RWPE1 (cell line): Measurements from ENCODE around the gene BAHCC1.

Source experiments
- CTCF ChIA-PET: fragments of 350-600 bp; sonication (Branson Sonifier 250); formaldehyde crosslinking; extraction: SDS; loops from one replicate; lab custom pipeline; 2021; lab: Yijun Ruan, JAX
- POLR2A ChIA-PET: fragments of 400-600 bp; formaldehyde crosslinking; extraction: SDS; loops from one replicate; lab custom pipeline; 2020; ENCODE audit warnings: antibody characterized with exemption; ENCODE audit not compliant: low non-redundant PET; lab: Yijun Ruan, JAX
- DNase-seq: peaks from one replicate; pipeline ENCODE4 v3.0.0; 2012; ENCODE audit warnings: low spot score
- H3K27ac ChIP-seq: fragments of 450-650 bp; 2 replicates; pipeline ENCODE4 v1.5.1; 2017
- CTCF ChIP-seq: fragments of 450-650 bp; conservative IDR thresholded peaks from 2 replicates; pipeline ENCODE4 v1.5.1; 2017; ENCODE audit warnings: low read depth, mild to moderate bottlenecking

BAHCC1 gene

GRCh38 chr17:81394921-81395599 lies at the start of gene BAHCC1:
Gene BAHCC1, plus strand, starts transcription at chr17:81395457. Its CDS starts 4,283 bp downstream, at chr17:81399740.
- POLR2A ChIA-PET: interaction anchor here (0.9 to 1.2 kb wide), 3 partner anchors 21 to 92 kb away, joined by 3 read pairs; no protein-coding TSS in a partner anchor
- peak within 1 kb of the TSS; percentile 94 for H3K27ac ChIP-seq
- peak; percentile 98 for DNase-seq
- CTCF ChIA-PET: interaction anchor here (0.6 to 1.4 kb wide), 4 partner anchors 89 to 633 kb away, joined by 3 to 6 read pairs (median 4); no protein-coding TSS in a partner anchor
- TF ChIP-seq CTCF: no peak

GRCh38 chr17:81346090-81346907 lies 49.0 kb upstream of the BAHCC1 start:
- CTCF ChIA-PET: no interaction called here
- no peak for TF ChIP-seq CTCF
- peak; percentile 95 for DNase-seq
- H3K27ac ChIP-seq: peak overlapping the region; percentile 99
- POLR2A ChIA-PET: interaction anchor here (0.6 to 1.0 kb wide), 2 partner anchors 14 to 51 kb away, joined by 4 to 7 read pairs; no protein-coding TSS in a partner anchor

GRCh38 chr17:81346908-81347349 lies 48.3 kb upstream of the BAHCC1 start:
- peak overlapping the region; percentile 99 for H3K27ac ChIP-seq
- no peak for TF ChIP-seq CTCF
- no peak for DNase-seq
- ChIA-PET CTCF (no interaction called here), POLR2A (interaction anchor here (0.6 kb wide), 1 partner anchor 13 kb away, joined by 4 read pairs; no protein-coding TSS in a partner anchor)

- H3K27ac ChIP-seq: peak overlapping the region; percentile 99
- no peak for DNase-seq
- no peak for TF ChIP-seq CTCF
- POLR2A ChIA-PET: no interaction called here
- CTCF ChIA-PET: no interaction called here
These were observed 47.8 kb upstream of the BAHCC1 start for GRCh38 chr17:81347437-81347836.

GRCh38 chr17:81348097-81349055 lies 46.9 kb upstream of the BAHCC1 start:
- no peak for DNase-seq
- TF ChIP-seq CTCF: no peak
- ChIA-PET CTCF (no interaction called here), POLR2A (no interaction called here)
- peak overlapping the region; percentile 99 for H3K27ac ChIP-seq
